H1 (cell line): ENCODE data around the gene CYP39A1. TPM values are rescaled to one million over a fixed set of nuclear protein-coding genes. Genes with fewer than 3 reads are reported as not detected.

ENCODE experiments used
- BACH1 ChIP-seq: IDR thresholded peaks from 2 replicates; pipeline ENCODE4 v1.6.1; 2012; ENCODE audit warnings: low read length, improper control_type of control experiment
- CBX5 ChIP-seq: fragments of 300-800, 300-1000 bp; sonication (generic); IDR thresholded peaks from 2 replicates; pipeline ENCODE4 v1.7.1; 2016; ENCODE audit warnings: antibody characterized with exemption, low read length, low read depth
- CHD2 ChIP-seq: IDR thresholded peaks from 2 replicates; pipeline ENCODE4 v1.6.1; 2012; ENCODE audit warnings: low read length, improper control_type of control experiment
- CHD7 ChIP-seq: fragments of 300-600 bp; sonication (generic); IDR thresholded peaks from 2 replicates; pipeline ENCODE4 v1.7.1; 2012; ENCODE audit warnings: low read length, moderate library complexity, mild to moderate bottlenecking, inconsistent platforms; ENCODE audit not compliant: insufficient replicate concordance
- NRF1 ChIP-seq: IDR thresholded peaks from 2 replicates; pipeline ENCODE4 v1.6.1; 2011; ENCODE audit warnings: mild to moderate bottlenecking, low read depth, low read length, improper control_type of control experiment
- POU5F1 ChIP-seq: IDR thresholded peaks from 2 replicates; pipeline ENCODE4 v1.6.1; 2011; ENCODE audit warnings: low read depth, mild to moderate bottlenecking, low read length, moderate library complexity
- polyA plus RNA-seq, 7 experiments: library from polyadenylated mRNA; depleted of rRNA in 3 of 7; stranded (reverse) in 5 of 7; unstranded in 2 of 7; fragments of >200 nt in 5 of 7; fragments of 200-250 nt in 2 of 7; gene quantifications; 1 replicate in 5 of 7; 2 replicates in 1 of 7; 4 replicates in 1 of 7; pipeline versions ENCODE4 v1.2.1 to v1.2.3, GENCODE V29; 2011 to 2013; ENCODE audit warnings: missing spikeins in 2 of 7, mixed read lengths in 2 of 7
- total RNA-seq: library from RNA; stranded (reverse); fragmentation: NEBNext Ultra II Directional; extraction: Animal tissue kit (Norgen Biotek cat#: 25700); gene quantifications from 2 replicates; pipeline ENCODE4 v1.2.1, GENCODE V29; 2021

CYP39A1 gene
- total and polyA plus RNA-seq, 2 of the 8 experiments (the other 6 are each of a cell fraction or from before 2014, with no cell fraction given), result 0.71 to 2.4 TPM

GRCh38 chr6:46629691-46630090, 22.9 kb downstream of the CYP39A1 start (continued):
- TF ChIP-seq CHD7 (no peak), CBX5 (no peak), NRF1 (no peak), CHD2 (no peak), POU5F1 (no peak), BACH1 (no peak)
